8988T (cell line): ENCODE results near the gene SPATA31A1.
"Not testable (repeated sequence)": the region's sequence is repeated elsewhere in the genome, so short reads cannot be mapped to it uniquely, and the experiment has no call there.

ENCODE experiments used
- DNase-seq: peaks from one replicate; pipeline ENCODE4 v3.0.0; 2011

Gene SPATA31A1

GRCh38 chr9:39355369-39355768 lies at the start of gene SPATA31A1:
Gene SPATA31A1 (plus strand): TSS chr9:39355669. CDS start chr9:39355731, 62 bp downstream.
- DNase-seq, result not testable (repeated sequence)

GRCh38 chr9:39407261-39408204 lies 52.1 kb downstream of the SPATA31A1 start:
- not testable (repeated sequence) for DNase-seq

- DNase-seq, result not testable (repeated sequence)
These were observed 55.9 kb downstream of the SPATA31A1 start for GRCh38 chr9:39411254-39411940.
